Measurements from ENCODE around the gene CALM3. TPM values are rescaled to one million over a fixed set of nuclear protein-coding genes. Genes with fewer than 3 reads are reported as not detected.

Gene CALM3
- total RNA-seq, 3 donors from 2014 or later (not counting 1 experiment from before 2014, with no cell fraction given), result 218 to 272 (median 235) TPM

GRCh38 chr19:46574533-46574932 is 26.6 kb upstream of the CALM3 start:
- no peaks in the 10 kb centered on the region for H3K36me3 ChIP-seq (ENCODE audit: control insufficient read depth, insufficient read depth, low read length)
- intact Hi-C loops (cut with micrococcal nuclease), result no loop called here
- no peaks in the 10 kb centered on the region for H3K4me1 ChIP-seq (ENCODE audit: control insufficient read depth, insufficient read depth, low read length)
- no peak overlapping the region for H3K27ac Mint-ChIP-seq
- H3K4me1 Mint-ChIP-seq, result peaks cover 0 to 11% of the 10 kb centered on the region in 2 donors
- no peaks in the 10 kb centered on the region for H3K9me3 Mint-ChIP-seq
- no peak for TF ChIP-seq CTCF (IDR thresholded peaks at IDR 0.05)
- ATAC-seq (no peak), DNase-seq (peak in 1 of 2 donors; percentile 67)
- 67% methylated on average over 10 of the region's 11 CpGs for WGBS (ENCODE audit: insufficient coverage)
- no peaks in the 10 kb centered on the region for H3K36me3 Mint-ChIP-seq
- no peaks in the 10 kb centered on the region for H3K27me3 ChIP-seq (ENCODE audit: control insufficient read depth, insufficient read depth, low read length)
- no peaks in the 10 kb centered on the region for H3K9me3 ChIP-seq (ENCODE audit: control insufficient read depth, insufficient read depth, low read length)
- H3K27me3 Mint-ChIP-seq (ENCODE audit: low read depth in 2 of 2), result peaks cover 0 to 9% of the 10 kb centered on the region in 2 donors
- no peak overlapping the region for H3K4me3 ChIP-seq (ENCODE audit: low read length)
- H3K27ac ChIP-seq (ENCODE audit: low read length), result no peak overlapping the region
- H3K4me3 Mint-ChIP-seq, result no peak overlapping the region

GRCh38 chr19:46578450-46578849 is 22.7 kb upstream of the CALM3 start:
- DNase-seq (no peak), ATAC-seq (no peak)
- Histone ChIP-seq H3K36me3 (ENCODE audit: control insufficient read depth, insufficient read depth, low read length) (no peaks in the 10 kb centered on the region), H3K27ac (ENCODE audit: low read length) (no peak overlapping the region), H3K4me3 (ENCODE audit: low read length) (no peak overlapping the region), H3K27me3 (ENCODE audit: control insufficient read depth, insufficient read depth, low read length) (no peaks in the 10 kb centered on the region), H3K4me1 (ENCODE audit: control insufficient read depth, insufficient read depth, low read length) (no peaks in the 10 kb centered on the region), H3K9me3 (ENCODE audit: control insufficient read depth, insufficient read depth, low read length) (no peaks in the 10 kb centered on the region)
- Mint-ChIP-seq H3K27me3 (ENCODE audit: low read depth in 2 of 2) (peaks cover 0 to 5% of the 10 kb centered on the region in 2 donors), H3K9me3 (no peaks in the 10 kb centered on the region), H3K27ac (no peak overlapping the region), H3K36me3 (no peaks in the 10 kb centered on the region), H3K4me3 (no peak overlapping the region), H3K4me1 (peaks cover 0 to 11% of the 10 kb centered on the region in 2 donors)
- WGBS (ENCODE audit: insufficient coverage), result 93% methylated on average over 4 of the region's 4 CpGs
- intact Hi-C loops (cut with micrococcal nuclease), result no loop called here
- TF ChIP-seq CTCF (IDR thresholded peaks at IDR 0.05), result no peak

GRCh38 chr19:46579361-46579879 is 21.7 kb upstream of the CALM3 start:
- H3K27ac ChIP-seq (ENCODE audit: low read length), result no peak overlapping the region
- H3K27me3 Mint-ChIP-seq (ENCODE audit: low read depth in 2 of 2), result peaks cover 0 to 6% of the 10 kb centered on the region in 2 donors
- H3K9me3 Mint-ChIP-seq, result no peaks in the 10 kb centered on the region
- peaks cover 0 to 7% of the 10 kb centered on the region in 2 donors for H3K4me1 Mint-ChIP-seq
- no peaks in the 10 kb centered on the region for H3K36me3 Mint-ChIP-seq
- ATAC-seq (peak in 1 of 3 donors; percentile 46), DNase-seq (peak; percentile 14 to 24)
- H3K27me3 ChIP-seq (ENCODE audit: control insufficient read depth, insufficient read depth, low read length), result no peaks in the 10 kb centered on the region
- no peak overlapping the region for H3K4me3 Mint-ChIP-seq
- no peaks in the 10 kb centered on the region for H3K36me3 ChIP-seq (ENCODE audit: control insufficient read depth, insufficient read depth, low read length)
- WGBS (ENCODE audit: insufficient coverage), result 79% methylated on average over 8 of the region's 8 CpGs
- no peak overlapping the region for H3K4me3 ChIP-seq (ENCODE audit: low read length)
- H3K4me1 ChIP-seq (ENCODE audit: control insufficient read depth, insufficient read depth, low read length), result no peaks in the 10 kb centered on the region
- no peak overlapping the region for H3K27ac Mint-ChIP-seq
- no peaks in the 10 kb centered on the region for H3K9me3 ChIP-seq (ENCODE audit: control insufficient read depth, insufficient read depth, low read length)
- no peak for TF ChIP-seq CTCF (IDR thresholded peaks at IDR 0.05)
- intact Hi-C loops (cut with micrococcal nuclease), result no loop called here

- Histone ChIP-seq H3K4me3 (ENCODE audit: low read length) (no peak overlapping the region), H3K27ac (ENCODE audit: low read length) (no peak overlapping the region), H3K9me3 (ENCODE audit: control insufficient read depth, insufficient read depth, low read length) (no peaks in the 10 kb centered on the region), H3K4me1 (ENCODE audit: control insufficient read depth, insufficient read depth, low read length) (no peaks in the 10 kb centered on the region), H3K36me3 (ENCODE audit: control insufficient read depth, insufficient read depth, low read length) (no peaks in the 10 kb centered on the region), H3K27me3 (ENCODE audit: control insufficient read depth, insufficient read depth, low read length) (no peaks in the 10 kb centered on the region)
- peaks cover 0 to 6% of the 10 kb centered on the region in 2 donors for H3K4me1 Mint-ChIP-seq
- no peak overlapping the region for H3K27ac Mint-ChIP-seq
- no peak for DNase-seq
- no peaks in the 10 kb centered on the region for H3K9me3 Mint-ChIP-seq
- no peak for ATAC-seq
- intact Hi-C loops (cut with micrococcal nuclease), result no loop called here
- peaks cover 0 to 6% of the 10 kb centered on the region in 2 donors for H3K27me3 Mint-ChIP-seq (ENCODE audit: low read depth in 2 of 2)
- no peak for TF ChIP-seq CTCF (IDR thresholded peaks at IDR 0.05)
- H3K36me3 Mint-ChIP-seq, result no peaks in the 10 kb centered on the region
- 83% methylated on average over 2 of the region's 2 CpGs for WGBS (ENCODE audit: insufficient coverage)
- no peak overlapping the region for H3K4me3 Mint-ChIP-seq
Measured at GRCh38 chr19:46580247-46580646, 20.9 kb upstream of the CALM3 start.

Data from natural killer cell (primary cell).